ENCODE data around the gene PCGF1.

PCGF1 gene

DNA sequence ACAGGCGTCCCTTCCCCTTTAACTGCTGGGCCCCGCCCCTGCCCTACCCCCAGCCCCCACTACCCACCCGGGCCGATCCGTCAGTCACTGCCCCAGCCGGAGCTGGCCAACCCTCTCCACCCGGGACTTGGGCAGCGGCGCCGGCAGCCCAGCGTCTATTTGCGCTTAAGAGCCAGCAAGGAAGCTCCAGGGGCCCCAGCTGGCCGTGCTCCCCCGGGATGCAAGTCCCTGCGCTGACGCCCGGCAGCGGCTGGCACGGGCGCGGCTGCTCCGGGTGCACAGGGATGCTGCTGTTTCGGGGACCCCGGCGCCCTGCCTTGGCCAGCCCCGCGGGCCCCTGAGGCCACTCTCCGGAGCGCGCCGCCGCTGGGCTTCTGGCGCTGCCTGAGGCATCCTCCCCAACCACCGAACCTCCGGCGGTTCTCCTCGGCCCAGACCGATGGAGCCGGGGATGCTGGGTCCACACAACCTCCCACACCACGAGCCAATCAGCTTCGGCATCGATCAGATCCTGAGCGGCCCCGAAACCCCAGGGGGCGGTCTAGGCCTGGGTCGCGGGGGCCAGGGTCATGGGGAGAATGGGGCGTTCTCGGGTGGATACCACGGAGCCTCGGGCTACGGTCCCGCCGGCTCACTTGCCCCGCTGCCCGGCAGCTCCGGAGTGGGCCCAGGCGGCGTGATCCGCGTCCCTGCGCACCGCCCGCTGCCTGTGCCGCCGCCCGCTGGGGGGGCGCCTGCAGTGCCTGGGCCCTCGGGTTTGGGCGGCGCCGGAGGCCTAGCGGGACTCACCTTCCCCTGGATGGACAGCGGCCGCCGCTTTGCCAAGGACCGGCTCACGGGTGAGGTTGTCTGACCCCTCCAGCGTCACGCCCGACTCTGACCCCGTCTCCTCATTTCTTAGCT lies 7.1 kb upstream of the PCGF1 start, which contains the start of gene TLX2:
Gene TLX2, plus strand, starts transcription at position 83 of the 903 bp plus-strand sequence. Its CDS starts 357 bp downstream, at position 440.
- DNase-seq, result peak; percentile 33

DNA sequence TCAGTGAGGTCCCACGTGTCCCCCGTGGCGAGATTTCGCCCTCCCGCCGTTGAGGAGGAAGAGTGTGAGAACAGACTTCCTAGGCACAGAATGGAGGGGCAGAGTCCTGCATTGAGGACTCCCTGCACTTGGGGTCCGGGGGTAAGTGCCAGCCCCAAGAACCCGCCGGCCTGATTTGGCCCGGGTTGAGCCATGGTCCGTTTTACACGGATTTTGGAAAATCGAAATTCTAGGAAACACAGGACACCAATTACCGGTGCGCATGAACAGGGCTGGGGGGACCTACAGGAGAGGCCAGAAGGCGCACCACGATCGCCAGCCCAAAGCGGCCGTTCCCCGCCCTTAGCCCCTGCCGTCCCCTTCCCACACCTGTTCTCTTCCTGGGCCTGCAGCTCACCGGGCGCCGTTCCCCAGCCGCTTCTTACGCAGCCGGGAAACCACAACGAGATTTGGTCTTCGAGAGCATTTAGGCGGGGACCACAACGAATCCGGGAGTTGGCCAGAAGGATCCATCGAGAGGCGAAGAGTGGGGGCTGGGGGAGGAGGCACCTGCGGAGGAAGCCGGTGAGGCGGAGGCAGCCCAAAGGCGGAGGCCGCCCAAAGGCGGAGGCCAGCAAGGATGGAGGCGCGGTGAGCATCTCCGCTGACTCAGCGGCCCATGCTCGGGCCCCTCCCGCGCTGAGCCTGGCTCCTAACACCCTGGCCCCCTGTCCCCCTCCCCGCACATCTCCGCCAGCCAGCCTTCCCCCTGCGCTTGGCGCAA lies 6.3 kb upstream of the PCGF1 start:
- DNase-seq, result peak; percentile 17

DNA sequence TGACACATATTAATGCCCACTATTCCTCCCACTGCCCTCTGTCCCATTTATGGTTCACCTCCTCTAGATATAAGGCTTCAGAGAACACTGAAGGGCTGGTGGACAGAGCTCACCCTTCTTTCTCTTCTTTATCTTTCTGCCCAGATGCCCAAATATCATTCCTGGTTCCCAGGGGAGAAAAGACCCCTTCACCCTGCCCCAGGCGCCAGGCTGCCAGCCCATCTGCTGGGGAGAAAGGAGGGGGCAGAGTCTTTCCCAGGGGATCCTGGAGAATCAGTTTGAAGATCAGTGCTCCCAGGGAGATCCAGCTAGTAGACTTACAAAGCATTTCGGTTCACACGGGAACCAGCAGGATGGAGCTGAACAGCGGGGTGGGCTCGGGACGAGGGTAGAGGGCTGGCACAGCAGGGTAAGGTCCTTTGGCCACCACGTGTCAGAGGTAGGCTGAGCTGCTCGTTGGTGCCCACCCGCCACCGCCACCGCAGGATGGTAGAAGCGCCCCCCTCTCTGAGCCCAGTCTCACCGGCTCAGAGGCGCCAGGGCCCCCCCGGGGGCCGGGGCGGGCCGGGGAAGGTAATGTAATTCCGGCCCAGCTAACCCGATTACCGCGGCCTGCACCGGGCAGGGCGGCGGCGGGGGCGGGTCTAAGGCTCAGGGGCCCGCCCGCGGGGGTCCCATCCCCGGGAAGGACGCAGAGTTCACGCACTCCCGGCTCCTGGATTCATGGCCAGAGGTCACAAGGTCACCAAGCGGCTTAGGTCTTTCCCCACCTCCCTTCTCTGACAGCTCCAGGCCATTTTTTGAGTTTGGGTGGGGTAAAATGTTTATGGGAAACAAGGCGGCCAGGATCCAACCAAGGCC lies 5.5 kb upstream of the PCGF1 start:
- DNase-seq, result no peak

DNA sequence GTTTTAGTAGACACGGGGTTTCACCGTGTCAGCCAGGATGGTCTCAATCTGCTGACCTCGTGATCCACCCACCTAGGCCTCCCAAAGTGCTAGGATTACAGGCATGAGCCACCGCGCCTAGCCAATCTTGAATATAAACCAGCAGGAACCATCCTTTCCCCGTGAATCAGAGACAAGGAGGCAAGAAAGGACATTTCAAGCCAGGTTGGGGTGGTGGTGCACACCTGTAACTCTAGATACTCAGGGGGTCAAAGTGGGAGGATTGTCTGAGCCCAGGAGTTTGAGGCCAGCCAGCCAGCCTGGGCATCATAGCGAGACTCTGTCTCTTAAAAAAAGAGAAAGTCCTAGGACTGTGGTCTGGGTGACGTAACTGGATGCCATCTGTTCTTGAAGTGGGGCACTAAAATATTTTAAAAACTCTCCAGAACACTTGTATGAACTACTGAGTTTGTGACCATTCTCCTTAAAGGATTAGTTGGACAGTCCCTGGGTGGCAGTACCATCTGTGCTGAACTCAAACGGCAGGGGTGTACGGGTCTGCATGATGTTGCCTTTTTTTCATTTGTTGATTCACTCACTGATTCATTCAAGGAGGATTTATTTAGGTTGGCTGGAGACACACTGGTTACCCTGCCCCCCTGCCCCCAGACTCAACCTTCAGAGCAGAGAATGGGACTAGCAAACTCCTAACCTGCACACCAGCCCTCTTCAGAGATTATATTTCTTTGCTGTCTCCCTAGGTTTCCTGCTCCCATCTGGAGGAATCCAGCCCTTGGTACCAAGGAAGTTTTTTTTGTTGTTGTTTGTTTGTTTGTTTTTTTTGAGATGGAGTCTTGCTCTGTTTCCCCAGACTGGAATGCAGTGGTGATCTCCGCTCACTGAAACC lies 3.9 kb upstream of the PCGF1 start:
- DNase-seq, result peak; percentile 7

DNA sequence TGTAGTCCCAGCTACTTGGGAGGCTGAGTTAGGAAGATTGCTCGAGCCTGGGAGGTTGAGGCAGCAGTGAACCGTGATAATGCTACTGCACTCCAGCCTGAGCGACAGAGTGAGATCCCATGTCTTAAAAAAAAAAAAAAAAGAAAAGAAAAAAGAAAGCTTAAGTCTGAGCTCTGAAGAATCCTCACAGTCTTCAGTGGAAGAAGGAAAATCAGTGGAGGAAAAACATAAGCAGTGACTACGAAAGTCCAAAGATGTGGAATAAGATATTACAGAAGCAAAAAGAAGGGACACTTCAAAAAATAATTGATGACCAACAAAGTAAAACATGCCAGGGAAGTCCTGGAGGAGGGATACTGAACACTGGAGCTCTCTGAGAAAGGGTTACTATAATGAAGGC lies 2.8 kb upstream of the PCGF1 start:
- DNase-seq, result no peak

DNA sequence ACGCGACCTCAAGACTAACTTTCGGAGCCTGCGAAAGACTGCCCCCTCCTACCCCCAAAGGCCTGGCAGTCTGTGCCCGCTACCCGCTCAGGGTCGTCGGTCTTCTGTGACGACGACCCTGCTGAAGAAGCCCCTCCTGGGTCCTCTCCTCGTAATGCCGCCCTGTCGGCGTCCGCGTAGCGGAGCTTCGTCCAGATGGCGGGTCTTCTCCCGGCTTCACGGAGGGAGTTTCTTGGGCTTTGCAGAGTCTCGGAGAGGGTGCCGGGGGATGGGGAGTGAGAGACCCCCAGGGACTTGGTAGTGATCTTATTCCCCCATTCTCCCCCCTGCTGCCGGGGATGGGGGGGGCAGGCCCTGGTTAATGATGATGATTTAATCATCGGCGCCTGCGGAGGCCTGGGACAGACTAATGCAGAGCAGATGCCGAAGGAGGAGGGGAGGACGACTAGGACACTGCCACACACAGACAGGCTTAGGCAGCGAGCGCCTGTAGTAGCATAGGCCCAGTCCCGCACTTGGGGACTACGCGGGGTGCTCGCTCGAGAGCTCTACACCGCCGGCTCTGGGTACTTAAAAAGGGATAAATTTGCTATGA lies 528 bp upstream of the PCGF1 start:
- DNase-seq, result peak; percentile 71

DNA sequence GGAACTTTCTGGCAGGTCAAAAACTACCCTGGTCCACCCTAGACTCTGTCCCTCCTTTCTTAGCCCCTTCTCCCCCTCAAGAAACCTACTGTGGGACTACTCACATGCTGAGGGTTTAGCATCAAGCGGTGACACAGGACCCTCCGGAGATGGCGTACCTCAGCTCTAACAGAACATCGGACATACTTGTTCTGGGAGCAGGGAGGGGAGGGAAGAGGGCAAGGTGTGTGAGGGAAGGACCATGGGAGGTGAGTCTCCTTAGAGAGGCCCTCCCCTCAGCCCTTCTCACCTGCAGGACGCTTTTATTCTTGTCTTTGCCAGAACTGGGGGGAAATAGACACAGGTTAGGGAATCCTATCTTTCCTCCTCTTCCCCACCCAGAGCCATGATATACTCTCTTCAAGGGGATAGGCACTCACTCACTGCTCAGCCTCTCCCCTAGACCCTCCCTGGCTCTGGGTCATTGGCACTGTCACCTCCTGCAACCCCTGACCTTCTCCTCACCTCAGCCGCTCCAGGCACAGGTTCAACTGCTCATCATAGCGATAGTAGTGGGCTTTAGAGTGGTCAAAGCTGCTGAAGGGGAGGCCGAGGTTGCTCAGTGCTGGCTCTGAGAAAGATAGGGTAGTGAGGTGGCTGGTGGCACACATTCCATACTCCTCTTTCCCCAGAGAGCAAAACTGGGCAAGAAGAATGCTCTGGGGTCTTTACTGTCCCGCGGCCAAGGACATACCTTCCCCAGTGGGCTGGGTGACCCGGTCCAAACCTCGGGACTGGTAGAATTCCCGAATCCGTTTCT lies 1.8 kb downstream of the PCGF1 start:
- DNase-seq, result no peak

DNA sequence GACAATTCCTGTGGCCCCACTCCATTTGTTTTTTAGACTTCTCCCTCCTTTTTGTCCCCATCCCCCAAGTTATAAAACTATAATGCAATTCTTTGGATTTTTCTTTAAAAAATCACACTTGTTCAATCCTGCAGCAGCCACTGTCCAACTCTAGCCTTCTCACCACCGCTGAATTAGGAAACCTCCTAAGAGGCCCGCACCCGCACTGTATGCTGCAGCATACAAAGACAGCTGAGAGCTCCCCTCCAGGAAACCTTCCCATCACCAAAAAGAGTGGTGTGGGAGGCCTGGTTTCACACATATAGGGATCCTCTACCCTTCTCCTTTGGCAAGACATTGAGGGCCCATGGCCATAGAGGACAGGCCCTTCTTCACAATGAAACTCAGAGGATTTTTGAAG lies 2.9 kb downstream of the PCGF1 start:
- no peak for DNase-seq

DNA sequence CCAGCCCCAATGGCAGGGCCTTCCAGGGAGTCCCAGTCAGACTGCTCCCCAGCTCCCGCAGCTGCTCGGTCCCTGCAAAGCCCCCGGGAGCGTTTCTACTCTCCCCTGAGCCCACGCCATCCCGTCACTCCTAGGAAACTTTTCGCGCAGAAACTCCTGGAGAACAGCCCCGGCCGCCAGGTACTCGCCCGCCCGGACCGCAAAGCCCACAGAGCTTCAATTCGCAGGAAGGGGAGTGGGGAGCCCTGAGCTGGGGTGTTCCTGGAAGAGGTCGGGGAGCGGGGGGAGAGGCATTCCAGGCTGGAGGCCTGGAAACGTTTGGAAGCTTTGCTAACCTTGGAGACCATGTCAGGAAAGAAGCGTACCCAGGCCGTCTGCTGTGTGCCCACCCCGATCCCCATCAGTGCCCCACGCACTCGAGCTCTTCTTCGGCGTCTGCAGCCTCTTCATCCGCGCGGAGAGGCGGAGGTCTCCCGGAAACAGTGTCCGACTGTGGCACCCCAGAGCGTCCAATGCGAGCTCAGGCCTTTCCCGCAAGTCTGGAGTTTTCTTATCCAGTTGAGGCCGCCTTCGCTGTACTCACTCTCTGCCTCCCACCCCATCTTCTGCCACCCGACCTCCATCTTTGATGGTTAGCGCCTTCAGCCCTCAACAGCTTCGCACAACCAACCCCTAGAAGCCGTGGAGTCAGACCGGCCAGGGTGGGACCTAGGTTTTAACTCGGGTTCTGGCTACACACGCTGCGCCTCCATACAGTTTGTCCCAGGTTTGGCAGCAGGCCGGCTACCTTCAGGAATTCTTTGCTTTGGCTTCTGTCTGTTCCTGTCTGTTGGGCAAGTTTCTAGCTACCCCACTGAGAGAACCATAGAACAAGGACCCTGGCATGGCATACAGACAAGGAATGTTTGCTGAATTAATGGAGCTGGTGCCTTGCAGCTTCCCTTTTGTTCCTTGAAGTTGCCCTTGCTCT lies 3.7 kb downstream of the PCGF1 start:
- DNase-seq, result no peak

DNA sequence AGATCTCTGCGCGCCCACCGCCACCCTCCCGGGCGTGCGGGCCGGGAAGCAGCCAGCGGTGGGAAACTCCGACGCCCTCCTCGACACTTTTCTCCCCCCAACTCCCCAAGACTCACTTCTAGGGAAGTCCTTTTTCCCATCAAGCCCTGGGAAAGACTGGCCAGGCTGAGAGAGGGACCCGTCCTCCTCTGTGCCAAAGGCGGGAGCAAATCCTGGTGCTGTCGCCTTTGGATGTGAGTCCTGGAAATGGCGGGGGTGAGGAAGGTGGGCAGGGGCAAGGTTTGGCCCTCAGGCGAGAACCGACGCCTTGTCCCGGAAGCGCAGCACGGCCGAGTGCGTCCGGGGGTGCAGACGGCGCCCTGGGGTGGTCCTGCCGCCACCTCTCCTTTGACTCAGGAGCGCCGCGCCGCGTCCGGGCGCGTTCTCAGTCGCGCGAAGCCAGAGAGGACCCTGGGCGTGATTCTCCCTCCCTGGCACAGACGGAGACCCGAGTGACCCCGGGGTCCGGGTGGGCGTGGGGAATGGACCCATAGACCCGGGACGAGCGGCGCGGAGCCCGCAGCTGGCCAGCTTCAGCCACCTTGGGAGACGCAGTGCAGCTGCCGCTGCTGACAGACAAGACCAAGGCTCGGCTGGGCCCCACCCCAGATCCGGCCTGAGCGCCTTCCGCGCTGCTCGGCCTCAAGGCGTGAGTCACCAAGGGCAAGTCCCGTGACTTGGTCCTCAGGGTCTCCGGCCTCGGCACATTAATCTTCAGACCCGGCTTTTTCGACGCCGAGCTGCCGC lies 4.6 kb downstream of the PCGF1 start:
- DNase-seq, result peak; percentile 64

DNA sequence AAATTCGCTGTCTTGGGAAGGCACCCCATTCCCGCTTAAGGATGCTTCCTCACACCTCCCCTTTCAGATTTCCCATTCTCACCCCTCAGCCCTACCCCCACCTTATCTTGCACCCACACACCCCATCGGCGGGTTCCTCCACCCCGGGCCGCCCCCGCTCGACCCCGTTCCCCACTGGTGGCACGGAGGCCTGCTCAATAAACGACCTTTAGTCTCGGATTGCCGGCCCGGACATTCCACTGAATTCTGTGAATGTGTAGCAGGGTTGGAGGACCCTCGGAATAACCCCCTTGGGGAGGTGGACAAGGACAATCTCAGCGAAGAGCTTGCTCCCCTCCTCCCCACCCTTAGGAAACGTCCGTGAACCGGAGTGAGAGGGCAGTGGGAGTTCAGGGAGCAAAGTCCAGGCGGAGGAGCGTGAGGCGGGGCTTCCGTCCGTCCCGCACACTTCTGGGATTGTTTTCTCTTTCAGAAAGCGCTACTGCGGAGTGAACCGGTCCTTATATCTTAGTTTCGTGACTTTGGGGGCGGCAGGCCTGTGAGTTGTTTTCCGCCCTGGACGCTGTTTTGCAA lies 5.3 kb downstream of the PCGF1 start:
- DNase-seq, result peak; percentile 17

DNA sequence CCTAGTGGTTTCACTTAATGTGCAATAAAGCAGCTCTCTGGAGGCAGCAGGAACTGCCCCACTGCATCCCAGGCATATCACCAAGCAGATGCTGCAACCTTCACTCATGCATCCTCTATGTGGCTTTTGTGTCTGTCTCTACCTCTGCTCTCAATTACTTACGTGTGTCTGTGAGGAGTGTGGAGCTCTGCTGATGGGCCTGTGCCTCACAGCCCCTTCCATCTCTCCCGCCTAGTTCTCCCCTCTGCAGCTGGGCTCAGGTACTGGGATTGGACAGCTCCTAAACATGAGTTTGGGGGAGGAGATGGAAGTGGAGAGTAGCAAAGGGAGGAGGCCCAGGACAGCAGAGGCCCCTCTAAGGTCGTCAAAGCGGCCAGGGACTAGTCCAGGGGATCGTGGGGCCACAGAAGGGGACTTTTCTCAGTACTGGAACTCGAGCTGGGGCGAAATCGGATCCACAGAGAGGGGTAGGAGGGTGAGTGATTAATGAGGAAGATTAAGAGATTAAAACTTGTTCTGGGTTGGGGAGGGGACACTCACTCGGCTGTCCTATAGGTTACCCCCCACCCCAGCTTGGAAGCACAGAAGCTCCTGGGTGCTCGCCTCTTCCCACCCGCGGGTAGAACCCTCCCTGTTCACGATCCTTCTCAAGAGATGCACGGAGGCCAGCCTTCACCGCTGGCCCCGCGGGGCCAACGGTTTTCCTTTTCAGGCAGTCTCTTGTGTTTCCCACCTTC lies 6.0 kb downstream of the PCGF1 start:
- no peak for DNase-seq

DNA sequence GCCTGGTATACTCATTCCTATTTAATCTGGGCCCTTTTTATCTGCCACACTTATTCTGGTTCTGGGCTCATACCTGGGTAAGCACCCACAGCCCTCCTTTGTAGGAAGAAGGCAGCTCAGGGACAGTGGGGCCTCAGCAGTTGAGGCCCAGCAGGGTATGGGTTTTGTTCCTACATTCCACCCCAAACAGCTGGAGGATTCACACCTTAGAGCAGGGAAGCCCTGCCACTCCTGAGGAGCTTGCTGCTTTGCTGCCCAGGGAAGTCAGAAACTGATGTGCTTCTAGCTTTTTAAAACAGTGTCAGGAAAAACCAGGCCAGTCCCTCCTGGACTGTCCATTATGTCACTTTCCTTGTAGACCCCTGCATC lies 6.9 kb downstream of the PCGF1 start:
- no peak for DNase-seq

DNA sequence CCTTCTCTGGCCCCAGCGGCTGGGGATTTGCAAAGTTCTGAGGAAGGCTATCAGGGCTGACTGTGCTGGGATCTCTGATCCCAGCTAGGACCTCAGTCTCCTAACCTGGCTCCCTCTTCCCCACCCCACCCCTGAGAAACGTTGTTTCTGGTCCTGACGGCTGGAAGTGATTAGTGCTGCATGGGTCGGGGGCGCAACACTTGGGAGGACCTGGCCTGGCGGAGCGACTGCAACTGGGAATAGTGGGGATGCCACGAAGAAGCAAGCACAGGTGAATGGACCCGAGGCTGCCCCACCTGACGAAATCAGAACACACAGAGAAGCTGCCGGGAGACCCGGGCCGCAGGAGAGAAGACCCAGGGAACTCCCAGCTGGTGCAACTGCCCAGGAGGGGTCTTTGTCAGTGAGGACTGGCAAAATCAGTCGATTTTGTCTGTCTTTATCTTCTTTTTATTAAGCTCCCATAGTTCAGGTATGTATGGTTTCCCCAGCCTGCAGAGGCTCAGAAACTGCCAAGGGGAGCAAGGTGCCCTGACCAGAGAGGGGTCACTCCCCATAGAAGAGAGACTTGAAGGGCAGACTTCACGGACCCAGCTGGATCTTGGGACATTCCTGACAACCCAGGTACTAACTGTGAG lies 7.4 kb downstream of the PCGF1 start:
- DNase-seq, result no peak

DNA sequence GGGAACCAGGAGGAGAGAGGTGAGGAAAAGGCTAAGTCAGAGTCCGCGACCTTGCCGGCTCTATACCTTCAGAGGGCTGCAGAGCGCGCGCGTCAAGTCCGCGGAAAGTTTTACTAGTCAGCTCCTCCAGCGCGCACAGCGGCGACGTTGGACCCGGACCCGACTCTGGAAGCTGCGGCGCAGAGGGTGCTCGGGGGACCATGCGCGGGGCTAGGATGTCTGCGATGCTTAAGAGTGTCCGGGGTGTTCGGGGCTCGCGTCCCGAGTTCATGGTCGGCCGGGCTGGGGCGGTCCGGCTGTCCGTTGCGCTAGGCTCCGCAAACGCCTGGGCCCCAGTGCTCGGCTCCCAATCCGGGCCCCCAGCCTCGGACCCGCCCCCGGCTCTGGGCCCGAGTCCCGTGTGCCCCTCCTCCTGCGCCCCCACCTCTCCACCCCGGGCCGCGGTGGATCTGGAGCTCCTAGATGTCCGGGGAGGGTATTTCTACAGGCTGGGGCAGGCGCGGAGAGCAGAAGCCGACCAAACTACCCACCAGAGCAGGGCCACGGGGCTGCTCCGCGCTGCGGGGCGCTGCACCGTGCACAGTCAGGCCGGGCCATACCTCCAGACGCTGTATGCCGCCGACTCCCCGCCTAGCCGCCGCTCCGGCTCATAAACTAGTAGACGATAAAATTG lies 8.1 kb downstream of the PCGF1 start, which contains the start of gene LBX2:
Gene LBX2, minus strand, starts transcription at position 337 of the 673 bp plus-strand sequence. Its CDS starts 66 bp downstream, at position 271.
- no peak for DNase-seq

All from NCI-H69 (cell line).